HG03060 (cell line): ENCODE results near the gene CACNG1.
"Not testable (repeated sequence)": the region's sequence is repeated elsewhere in the genome, so short reads cannot be mapped to it uniquely, and the experiment has no call there.

ENCODE experiments used
- ATAC-seq: cut with Tn5 transposase; IDR thresholded peaks from one replicate; pipeline ENCODE4 v1.9.1; 2021; ENCODE audit warnings: low read depth, moderate number of reproducible peaks; ENCODE audit not compliant: unreplicated experiment

The CACNG1 gene

GRCh38 chr17:67074781-67075180 is 30.4 kb downstream of the CACNG1 start:
- no peak for ATAC-seq

DNA sequence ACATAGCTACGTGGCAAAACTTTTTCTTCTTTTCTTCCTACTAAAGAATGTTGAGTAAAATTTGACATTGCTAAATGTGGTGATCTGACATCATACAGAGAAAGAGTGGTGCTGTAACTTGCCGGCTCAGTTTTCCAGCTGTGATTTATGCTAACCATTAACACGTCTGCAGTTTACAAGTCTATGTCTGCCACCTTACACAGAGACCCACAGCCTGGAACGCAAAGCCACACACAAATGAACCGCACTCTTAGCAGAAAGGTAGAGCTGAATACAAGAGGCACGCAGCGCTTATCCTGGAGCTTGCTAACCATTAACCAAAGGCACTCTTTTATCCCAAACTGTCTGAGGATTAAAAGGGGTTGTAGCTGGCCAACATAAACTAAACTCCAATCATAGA is 31.9 kb downstream of the CACNG1 start:
- no peak for ATAC-seq

DNA sequence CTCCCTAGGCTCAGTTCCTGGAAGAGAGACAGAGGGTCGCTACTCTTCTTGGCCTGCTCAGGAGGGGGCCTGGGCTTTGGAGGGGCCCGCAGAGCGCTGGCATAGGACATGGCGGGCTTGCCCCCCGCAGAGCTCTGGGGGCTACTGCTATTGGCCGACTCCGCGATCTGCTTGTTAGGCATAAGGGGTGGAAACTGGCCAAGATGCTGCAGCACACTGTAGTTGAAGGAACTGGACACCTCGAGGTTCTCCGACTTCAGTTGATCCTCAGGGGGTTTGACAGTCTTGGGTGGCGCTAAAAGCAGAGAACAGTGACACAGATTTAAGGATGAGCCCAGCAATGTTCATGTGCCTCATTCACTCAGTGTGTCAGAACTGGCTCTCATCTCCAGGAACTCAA is 33.9 kb downstream of the CACNG1 start:
- no peak for ATAC-seq

- ATAC-seq: no peak
Measured at GRCh38 chr17:67079491-67079890, 35.1 kb downstream of the CACNG1 start.

DNA sequence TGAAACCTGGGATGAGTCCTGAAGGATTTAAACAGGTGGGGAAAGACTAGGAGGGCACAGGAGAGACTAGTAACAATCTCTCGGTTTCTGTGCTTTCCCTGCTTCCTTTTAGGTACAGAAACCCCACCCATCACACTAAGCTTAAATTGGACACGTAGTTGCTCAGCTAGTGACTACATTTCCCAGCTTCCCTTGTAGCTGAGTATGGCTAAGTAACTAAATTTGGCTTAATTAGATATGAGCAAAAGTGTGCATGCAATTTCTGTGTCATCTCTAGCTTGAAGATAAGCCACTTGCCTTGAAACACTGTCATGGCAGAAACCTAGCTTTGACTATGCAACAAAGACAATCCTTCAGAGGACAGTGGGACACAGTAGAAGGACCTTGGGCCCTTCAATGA is 36.5 kb downstream of the CACNG1 start:
- no peak for ATAC-seq

- peak; percentile 62 for ATAC-seq
Measured at GRCh38 chr17:67082107-67082506, 37.8 kb downstream of the CACNG1 start.

- no peak for ATAC-seq
Measured at GRCh38 chr17:67085406-67085805, 41.1 kb downstream of the CACNG1 start.

DNA sequence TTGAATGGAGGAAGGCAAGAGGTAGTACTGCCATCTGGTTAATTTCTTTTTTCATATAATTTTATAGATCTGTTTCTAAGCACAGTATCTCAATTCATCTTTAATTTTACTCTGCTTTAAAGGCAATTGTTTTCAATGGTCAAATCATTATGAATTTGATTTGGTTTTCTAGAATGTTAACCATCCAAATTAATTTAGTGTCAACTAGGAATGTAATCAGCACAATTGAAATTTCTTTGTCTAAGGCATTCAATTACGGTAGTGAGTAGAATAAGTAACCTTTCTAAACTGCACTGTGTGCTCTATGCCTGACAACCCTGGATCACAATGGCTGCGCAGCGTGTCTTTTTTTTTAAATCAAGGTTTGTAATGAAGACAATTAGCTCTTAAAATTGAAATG is 44.3 kb downstream of the CACNG1 start:
- no peak for ATAC-seq

DNA sequence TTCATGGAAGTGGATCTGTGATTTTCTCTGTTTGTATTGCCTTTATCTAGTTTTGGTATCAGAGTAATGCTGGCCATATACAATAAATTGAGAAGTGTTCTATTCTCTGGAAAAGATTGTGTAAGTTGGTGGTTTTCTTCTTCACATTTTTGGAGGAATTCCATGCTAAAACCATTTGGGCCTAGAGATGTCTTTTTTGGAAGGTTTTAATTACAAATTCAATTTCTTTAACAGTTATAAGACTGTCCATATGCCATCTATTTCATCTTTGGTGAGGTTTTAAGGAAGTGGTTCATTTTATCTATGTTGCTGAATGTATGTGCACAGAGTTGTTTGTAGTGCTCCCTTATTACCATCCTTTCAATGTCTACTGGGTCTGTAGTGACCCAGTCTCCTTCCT is 46.0 kb downstream of the CACNG1 start:
- no peak for ATAC-seq

DNA sequence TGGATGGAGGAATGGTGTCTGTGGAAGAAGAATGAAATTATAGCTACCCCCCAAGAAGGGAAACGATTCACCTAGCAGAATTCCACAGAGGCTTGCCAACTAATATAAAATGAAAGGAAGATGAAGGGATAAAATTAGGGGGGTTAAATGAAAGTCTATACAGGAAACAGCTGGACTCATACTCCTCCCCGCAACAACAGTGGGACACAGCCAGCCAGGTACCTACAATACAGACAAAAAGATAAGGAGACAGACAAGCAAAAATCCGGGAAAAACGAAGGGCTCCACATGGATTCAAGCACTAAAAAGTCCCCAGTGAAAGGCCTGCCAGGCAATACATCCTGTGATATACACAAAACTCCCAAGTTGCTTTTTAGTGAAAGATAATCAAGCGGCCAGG is 47.9 kb downstream of the CACNG1 start:
- ATAC-seq: no peak

DNA sequence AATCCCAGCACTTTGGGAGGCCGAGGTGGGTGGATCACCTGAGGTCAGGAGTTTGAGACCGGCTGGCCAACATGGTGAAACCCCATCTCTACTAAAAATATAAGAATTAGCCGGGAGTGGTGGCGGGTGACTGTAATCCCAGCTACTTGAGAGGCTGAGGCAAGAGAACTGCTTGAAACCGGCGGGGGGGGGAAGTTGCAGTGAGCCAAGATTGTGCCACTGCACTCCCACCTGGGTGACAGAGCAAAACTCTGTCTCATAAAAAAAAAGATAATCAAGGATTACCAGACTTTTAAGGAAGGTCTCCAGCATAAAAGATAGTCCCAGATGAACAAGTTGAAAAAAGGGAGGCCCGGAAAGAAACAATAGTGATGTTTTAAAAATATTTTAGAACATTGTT is 48.4 kb downstream of the CACNG1 start:
- ATAC-seq: not testable (repeated sequence)

- no peak for ATAC-seq
Measured at GRCh38 chr17:67093348-67093747, 49.0 kb downstream of the CACNG1 start.

DNA sequence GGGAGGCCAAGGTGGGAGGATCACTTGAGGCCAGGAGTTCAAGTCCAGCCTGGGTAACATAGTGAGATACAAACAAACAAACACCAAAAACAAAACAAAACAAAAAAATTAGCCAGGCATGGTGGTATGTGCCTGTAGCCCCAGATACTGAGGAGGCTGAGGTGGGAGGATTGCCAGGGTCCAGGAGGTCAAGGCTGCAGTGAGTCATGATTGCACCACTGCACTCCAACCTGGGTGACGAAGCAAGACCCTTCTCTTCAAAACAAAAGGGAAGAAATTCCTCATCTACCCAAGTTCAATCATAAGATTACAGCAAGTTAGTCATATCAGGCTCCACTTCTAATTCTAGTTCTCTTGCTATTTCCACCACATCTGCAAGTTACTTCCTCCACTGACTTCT is 50.9 kb downstream of the CACNG1 start:
- ATAC-seq: not testable (repeated sequence)

DNA sequence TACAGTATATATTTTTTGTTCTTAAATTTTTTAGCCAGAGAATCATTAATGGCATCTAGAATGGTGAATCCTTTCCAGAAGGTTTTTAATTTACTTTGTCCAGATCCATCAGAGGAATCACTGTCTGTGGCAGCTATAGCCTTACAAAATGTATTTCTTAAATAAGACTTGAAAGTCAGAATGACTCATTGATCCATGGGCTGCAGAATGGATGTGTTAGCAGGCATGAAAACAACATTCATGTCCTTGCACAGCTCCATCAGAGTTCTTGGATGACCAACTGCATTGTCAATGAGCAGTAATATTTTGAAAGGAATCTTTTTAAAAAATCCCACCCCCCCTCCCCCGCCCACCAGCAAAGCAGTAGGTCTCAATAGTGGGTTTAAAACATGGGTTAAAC is 51.4 kb downstream of the CACNG1 start:
- no peak for ATAC-seq

DNA sequence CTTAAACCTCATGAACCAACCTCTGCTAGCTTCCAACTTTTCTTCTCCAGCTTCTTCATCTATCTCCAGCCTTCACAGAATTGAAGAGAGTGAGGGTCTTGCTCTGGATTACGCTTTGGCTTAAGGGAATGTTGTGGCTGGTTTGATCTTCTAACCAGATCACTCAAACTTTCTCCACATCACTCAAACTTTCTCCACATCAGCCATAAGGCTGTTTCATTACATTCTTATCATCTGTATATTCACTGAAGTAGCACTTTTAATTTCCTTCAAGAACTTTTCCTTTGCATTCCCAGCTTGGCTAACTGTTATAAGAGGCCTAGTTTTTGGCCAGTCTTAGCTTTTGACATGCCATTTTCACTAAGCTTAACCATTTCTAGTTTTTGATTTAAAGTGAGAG is 52.3 kb downstream of the CACNG1 start:
- no peak for ATAC-seq

GRCh38 chr17:67098006-67098405 is 53.7 kb downstream of the CACNG1 start:
- no peak for ATAC-seq

DNA sequence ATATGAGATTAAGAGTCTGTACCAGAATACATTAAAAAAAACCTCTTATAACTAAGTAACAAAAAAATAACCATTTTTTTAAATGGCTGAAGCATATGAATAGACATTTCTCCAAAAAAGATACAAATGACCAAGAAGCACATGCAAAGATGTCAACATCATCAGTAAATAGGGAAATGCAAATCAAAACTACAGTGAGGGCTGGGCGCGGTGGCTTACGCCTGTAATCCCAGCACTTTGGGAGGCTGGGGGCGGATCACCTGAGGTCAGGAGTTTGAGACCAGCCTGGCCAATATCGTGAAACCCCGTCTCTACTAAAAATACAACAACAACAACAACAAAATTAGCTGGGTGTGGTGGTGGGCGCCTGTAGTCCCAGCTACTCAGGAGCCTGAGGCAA is 60.3 kb downstream of the CACNG1 start:
- not testable (repeated sequence) for ATAC-seq

GRCh38 chr17:67105213-67105612 is 60.9 kb downstream of the CACNG1 start:
- no peak for ATAC-seq
